GM21526 (cell line): ENCODE results near the gene CRIP1.

Experiments
- ATAC-seq: cut with Tn5 transposase; IDR thresholded peaks from one replicate; pipeline ENCODE4 v1.9.1; 2021; ENCODE audit warnings: moderate library complexity; ENCODE audit not compliant: unreplicated experiment, low FRiP score

The CRIP1 gene

GRCh38 chr14:105479431-105480158 is 7.1 kb upstream of the CRIP1 start:
- ATAC-seq = no peak

GRCh38 chr14:105480199-105480746 is 6.4 kb upstream of the CRIP1 start:
- no peak for ATAC-seq

- ATAC-seq = peak; percentile 41
Observed at GRCh38 chr14:105480807-105481801, 5.6 kb upstream of the CRIP1 start.

GRCh38 chr14:105481886-105482457 is 4.7 kb upstream of the CRIP1 start:
- ATAC-seq = no peak

- no peak for ATAC-seq
Observed at GRCh38 chr14:105482486-105483110, 4.1 kb upstream of the CRIP1 start.

GRCh38 chr14:105483300-105484068 is 3.2 kb upstream of the CRIP1 start:
- ATAC-seq = no peak

- no peak for ATAC-seq
Observed at GRCh38 chr14:105484069-105484996, 2.4 kb upstream of the CRIP1 start.

GRCh38 chr14:105484997-105485393 is 1.7 kb upstream of the CRIP1 start:
- no peak for ATAC-seq

- ATAC-seq = no peak
Observed at GRCh38 chr14:105485739-105486162, 935 bp upstream of the CRIP1 start.

- ATAC-seq = no peak
Observed at GRCh38 chr14:105486974-105487448, 325 bp downstream of the CRIP1 start.

GRCh38 chr14:105487449-105487985 is 831 bp downstream of the CRIP1 start:
- ATAC-seq = no peak

- no peak for ATAC-seq
Observed at GRCh38 chr14:105487986-105488777, 1.5 kb downstream of the CRIP1 start.

- ATAC-seq = no peak
Observed at GRCh38 chr14:105488781-105489541, 2.3 kb downstream of the CRIP1 start.

- ATAC-seq = no peak
Observed at GRCh38 chr14:105489542-105490266, 3.0 kb downstream of the CRIP1 start.

- ATAC-seq = peak; percentile 5
Observed at GRCh38 chr14:105490267-105490571, 3.5 kb downstream of the CRIP1 start.
